ENCODE measurements around the gene ZNF341.
A peak's percentile ranks its signal among the peaks of the same experiment; 100 is the strongest.
"Not testable (repeated sequence)": the region's sequence is repeated elsewhere in the genome, so short reads cannot be mapped to it uniquely, and the experiment has no call there.

The ZNF341 gene

DNA sequence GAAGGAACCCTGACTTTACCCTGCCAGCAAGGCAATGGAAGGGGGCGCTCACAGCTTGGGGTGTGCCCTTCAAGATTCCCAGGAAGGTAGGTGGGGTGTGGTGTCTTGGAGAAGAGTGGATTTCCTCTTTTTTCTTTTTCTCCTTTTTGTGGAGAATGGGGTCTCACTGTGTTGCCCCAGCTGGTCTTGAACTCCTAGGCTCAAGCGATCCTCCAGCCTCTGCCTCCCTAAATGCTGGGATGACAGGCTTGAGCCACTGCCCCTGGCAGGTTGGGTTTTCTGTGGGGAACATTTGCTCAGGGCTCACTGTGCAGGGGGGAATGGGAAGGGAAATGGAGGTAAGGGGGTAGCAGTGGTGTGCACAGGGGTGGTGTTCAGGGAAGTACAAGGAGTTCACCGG is 4.0 kb upstream of the ZNF341 start:
- no peak for FAIRE-seq
- DNase-seq (ENCODE audit: extremely low spot score, insufficient read length, low read depth): no peak

- FAIRE-seq (no peak), DNase-seq (ENCODE audit: extremely low spot score, insufficient read length, low read depth) (no peak)
Measured at GRCh38 chr20:33728463-33728862, 3.3 kb upstream of the ZNF341 start.

DNA sequence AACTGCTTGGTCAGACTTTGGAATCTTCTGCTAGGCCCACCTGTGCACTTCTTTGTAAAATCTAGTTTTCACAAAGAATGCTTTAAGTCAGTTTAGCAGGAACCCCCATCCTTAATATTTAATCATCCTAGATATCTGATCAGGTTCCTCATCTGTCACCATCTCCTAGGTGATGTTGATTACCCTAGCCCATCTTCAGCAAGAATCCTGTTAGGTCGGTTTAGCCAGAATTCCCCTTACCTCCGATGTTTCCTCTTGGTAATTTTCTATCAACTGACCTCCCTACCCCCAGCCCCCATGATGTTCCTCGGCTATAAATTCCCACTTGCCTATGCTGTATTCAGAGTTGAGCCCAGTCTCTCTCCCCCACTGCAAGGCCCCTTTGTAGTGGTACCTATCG is 2.7 kb upstream of the ZNF341 start:
- no peak for FAIRE-seq
- DNase-seq (ENCODE audit: extremely low spot score, insufficient read length, low read depth): no peak

GRCh38 chr20:33730946-33731692 is 677 bp upstream of the ZNF341 start:
- FAIRE-seq: no peak
- no peak for DNase-seq (ENCODE audit: extremely low spot score, insufficient read length, low read depth)

DNA sequence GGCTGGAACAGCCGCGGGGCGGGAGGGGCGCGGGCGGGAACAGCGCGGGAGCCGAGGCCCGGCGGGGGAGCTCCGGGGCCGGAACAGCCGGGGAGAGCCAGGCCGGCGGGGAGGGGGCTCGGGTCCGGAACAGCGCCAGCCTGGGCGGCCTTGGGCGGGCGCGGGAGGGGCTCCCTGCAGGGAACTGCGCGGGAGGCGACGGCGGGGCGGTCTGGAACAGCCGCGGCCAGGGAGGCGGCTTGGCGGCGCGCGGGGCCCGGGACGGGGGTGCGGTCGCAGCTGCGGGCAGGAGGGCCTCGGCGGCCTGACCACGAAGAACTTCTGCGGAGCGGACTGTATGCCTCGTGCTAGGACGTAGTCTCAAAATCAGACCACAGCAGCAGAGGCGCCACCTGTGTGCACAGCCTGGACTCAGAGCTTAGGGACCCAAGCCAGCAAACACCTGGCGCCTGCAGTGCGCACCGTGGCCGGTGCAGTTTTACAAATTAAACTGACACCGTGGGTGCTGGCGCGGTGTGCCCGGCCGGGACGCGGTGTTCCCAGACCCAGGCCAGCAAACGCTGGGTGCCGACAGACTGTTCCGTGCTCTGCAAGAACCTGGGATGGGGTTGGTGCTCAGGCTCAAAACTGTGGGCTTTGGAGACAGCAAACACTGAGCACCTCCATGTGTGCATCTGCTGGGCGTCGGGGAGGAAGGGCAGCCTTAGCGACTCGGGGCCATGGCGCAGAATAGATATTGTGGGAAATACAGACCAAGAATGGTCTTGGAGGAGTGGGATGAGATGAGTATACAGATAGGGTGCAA is 572 bp downstream of the ZNF341 start:
- FAIRE-seq (peak; percentile 75), DNase-seq (ENCODE audit: extremely low spot score, insufficient read length, low read depth) (peak; percentile 53)

DNA sequence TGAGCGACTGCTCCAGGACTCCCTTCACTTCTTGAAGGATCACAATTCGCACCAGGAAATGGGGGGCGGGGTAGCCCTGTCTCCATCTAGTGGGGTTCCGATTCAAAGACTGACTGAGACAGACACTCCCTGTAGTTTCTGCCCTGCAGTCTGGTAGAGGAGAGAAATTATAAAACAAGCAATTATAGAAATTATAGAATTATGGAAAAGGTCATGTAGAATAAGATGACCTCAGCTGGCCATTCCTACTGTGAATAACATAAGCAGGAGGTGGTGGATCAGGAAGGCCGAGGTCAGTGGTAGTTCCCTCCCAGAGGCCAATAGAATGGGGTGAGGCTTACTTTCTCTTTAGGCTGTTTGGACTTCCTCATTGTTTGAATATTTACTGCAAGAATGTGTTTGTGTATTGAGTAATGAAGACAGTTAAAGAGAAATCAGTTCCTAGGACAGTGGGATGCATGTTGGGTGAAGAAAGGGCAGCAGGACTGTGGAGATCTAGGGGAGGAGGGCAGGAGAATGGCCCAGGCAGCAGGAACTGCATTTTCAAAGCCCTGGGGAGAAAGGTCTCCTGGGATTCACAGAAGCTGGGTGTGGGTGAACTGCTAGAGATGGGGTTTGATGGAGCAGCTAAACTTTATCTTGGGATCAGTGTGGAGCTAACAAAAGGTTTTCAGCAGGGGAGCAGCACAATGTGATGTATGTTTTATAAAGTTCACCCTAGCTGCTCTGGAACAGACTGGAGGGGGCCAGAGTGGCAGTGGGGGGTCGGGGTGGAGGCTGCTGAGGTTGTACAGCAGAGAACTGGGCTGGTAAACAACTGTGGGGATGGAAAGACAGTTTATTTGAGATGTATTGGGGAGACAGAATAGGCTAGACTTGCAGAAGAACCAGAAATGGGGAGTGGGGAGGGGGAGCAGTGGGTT is 2.1 kb downstream of the ZNF341 start:
- no peak for DNase-seq (ENCODE audit: extremely low spot score, insufficient read length, low read depth)
- peak; percentile 54 for FAIRE-seq

DNA sequence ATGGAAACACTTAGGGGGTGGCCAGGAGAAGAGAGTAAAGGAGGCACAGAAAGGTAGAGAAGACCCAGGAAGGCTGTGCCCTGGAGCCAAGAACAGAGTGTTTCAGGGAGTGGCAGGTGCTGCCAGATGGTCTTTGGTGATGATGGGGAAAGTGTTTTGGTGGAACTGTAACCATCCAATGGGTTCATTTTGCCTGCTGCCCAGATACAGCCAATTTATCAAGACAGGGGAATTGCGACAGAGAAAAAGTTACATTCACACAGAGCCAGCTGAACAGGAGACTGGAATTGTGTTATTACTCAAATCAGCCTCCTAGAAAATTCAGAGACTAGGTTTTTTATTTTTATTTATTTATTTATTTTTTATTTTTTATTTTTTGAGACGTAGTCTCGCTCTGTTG is 5.2 kb downstream of the ZNF341 start:
- FAIRE-seq: no peak

DNA sequence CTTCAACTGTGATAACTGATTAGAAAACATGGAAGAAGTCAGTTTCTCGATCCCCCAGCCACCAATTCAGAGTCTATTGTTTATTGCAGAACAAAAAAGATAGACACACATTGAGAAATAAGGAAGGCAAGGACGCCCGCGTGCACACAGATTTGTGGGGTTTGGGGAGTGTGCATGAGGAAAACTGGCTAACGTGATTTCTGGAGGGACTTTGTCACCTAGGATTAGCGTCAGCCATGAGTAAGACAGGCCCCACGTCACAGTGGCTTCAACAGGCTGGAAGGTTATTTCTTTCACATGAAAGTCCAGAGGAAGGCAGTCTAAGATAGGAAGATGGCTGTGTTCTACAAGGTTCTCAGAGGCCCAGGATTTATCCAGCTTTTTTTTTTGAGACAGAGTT is 7.7 kb downstream of the ZNF341 start:
- DNase-seq (ENCODE audit: extremely low spot score, insufficient read length, low read depth) (no peak), FAIRE-seq (no peak)

More for the DNA sequence above, 5.2 kb downstream of the ZNF341 start:
- DNase-seq (ENCODE audit: extremely low spot score, insufficient read length, low read depth): no peak

GRCh38 chr20:33740189-33740588 is 8.4 kb downstream of the ZNF341 start:
- DNase-seq (ENCODE audit: extremely low spot score, insufficient read length, low read depth) (no peak), FAIRE-seq (no peak)

GRCh38 chr20:33744181-33744580 is 12.4 kb downstream of the ZNF341 start:
- no peak for DNase-seq (ENCODE audit: extremely low spot score, insufficient read length, low read depth)
- no peak for FAIRE-seq

DNA sequence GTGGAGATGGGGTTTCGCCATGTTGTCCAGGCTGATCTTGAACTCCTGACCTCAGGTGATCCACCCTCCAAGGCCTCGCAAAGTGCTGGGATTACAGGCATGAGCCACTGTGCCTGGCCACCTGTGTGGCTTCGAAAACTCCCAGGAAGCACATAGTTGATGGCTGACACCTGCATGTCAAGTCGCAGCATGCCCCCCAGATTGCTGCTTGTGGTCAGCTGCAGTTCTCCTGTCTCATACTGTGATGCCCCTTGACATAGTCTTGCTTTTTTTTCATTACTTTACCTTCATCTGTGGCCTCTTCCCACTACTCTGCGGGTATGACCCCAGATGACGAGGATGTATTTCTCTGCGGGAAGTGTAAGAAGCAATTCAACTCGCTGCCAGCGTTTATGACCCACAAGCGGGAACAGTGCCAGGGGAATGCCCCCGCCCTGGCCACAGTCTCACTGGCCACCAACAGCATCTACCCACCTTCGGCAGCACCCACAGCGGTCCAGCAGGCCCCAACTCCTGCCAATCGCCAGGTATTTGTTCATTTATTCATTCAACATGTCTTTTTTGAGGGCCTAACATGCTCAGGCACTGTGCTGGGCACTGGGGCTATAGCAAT is 13.1 kb downstream of the ZNF341 start:
- FAIRE-seq: no peak
- no peak for DNase-seq (ENCODE audit: extremely low spot score, insufficient read length, low read depth)

GRCh38 chr20:33746325-33746998 is 14.7 kb downstream of the ZNF341 start:
- DNase-seq (ENCODE audit: extremely low spot score, insufficient read length, low read depth): no peak
- no peak for FAIRE-seq

GRCh38 chr20:33751775-33752174 is 20.0 kb downstream of the ZNF341 start:
- FAIRE-seq (no peak), DNase-seq (ENCODE audit: extremely low spot score, insufficient read length, low read depth) (no peak)

DNA sequence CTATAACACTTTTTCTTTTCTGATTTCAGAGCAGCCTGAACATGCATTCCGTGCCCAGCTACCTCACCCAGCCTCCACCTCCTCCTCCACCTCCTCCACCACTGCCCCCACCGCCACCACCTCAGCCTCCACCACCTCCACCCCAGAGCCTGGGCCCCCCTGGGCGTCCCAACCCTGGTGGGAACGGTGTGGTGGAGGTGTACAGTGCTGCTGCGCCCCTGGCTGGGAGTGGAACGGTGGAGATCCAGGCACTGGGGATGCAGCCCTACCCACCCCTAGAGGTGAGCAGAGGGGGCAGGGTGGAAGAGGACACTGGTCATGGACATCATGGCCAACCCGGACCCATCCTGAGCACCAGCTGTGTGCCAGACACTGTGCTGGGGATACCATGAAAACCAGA is 21.3 kb downstream of the ZNF341 start:
- FAIRE-seq: no peak
- DNase-seq (ENCODE audit: extremely low spot score, insufficient read length, low read depth): no peak

DNA sequence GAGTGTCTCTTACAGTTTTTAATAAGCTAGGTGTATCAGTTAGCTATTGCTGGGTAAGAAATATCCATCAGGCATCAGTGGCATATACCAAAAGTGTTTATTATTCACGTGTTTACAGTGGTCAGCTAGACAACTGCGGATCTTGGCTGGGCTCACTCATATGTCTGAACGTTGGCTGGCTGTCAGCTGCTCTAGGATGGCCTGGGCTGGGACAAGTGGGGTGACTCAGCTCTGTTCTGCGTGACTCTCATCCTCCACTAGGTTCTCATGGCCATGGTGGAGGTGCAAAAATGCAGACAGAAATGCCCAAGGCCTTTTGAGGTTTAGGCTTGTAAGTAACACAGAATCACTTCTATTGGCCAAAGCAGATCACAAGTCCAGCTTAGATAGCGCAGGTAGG is 22.0 kb downstream of the ZNF341 start:
- FAIRE-seq (no peak), DNase-seq (ENCODE audit: extremely low spot score, insufficient read length, low read depth) (no peak)

- DNase-seq (ENCODE audit: extremely low spot score, insufficient read length, low read depth); FAIRE-seq: not testable (repeated sequence)
Measured at GRCh38 chr20:33755936-33756490, 24.2 kb downstream of the ZNF341 start.

- no peak for DNase-seq (ENCODE audit: extremely low spot score, insufficient read length, low read depth)
- FAIRE-seq: no peak
Measured at GRCh38 chr20:33757046-33757445, 25.2 kb downstream of the ZNF341 start.

- no peak for DNase-seq (ENCODE audit: extremely low spot score, insufficient read length, low read depth)
- no peak for FAIRE-seq
Measured at GRCh38 chr20:33757458-33757857, 25.7 kb downstream of the ZNF341 start.

- DNase-seq (ENCODE audit: extremely low spot score, insufficient read length, low read depth): no peak
- FAIRE-seq: no peak
Measured at GRCh38 chr20:33761698-33762250, 30.0 kb downstream of the ZNF341 start.

All from GM18507 (cell line).